ENCODE measurements around the gene ASB13. TPM values are rescaled to one million over a fixed set of nuclear protein-coding genes. Genes with fewer than 3 reads are reported as not detected.

Gene ASB13
- total RNA-seq, 1 donor from 2014 or later, result 23.5 TPM

- no peak for DNase-seq (ENCODE audit: low spot score)
Observed at GRCh38 chr10:5591336-5591824, 75.0 kb downstream of the ASB13 start.

GRCh38 chr10:5590816-5591215, 75.6 kb downstream of the ASB13 start:
- DNase-seq (ENCODE audit: low spot score), result no peak

DNA sequence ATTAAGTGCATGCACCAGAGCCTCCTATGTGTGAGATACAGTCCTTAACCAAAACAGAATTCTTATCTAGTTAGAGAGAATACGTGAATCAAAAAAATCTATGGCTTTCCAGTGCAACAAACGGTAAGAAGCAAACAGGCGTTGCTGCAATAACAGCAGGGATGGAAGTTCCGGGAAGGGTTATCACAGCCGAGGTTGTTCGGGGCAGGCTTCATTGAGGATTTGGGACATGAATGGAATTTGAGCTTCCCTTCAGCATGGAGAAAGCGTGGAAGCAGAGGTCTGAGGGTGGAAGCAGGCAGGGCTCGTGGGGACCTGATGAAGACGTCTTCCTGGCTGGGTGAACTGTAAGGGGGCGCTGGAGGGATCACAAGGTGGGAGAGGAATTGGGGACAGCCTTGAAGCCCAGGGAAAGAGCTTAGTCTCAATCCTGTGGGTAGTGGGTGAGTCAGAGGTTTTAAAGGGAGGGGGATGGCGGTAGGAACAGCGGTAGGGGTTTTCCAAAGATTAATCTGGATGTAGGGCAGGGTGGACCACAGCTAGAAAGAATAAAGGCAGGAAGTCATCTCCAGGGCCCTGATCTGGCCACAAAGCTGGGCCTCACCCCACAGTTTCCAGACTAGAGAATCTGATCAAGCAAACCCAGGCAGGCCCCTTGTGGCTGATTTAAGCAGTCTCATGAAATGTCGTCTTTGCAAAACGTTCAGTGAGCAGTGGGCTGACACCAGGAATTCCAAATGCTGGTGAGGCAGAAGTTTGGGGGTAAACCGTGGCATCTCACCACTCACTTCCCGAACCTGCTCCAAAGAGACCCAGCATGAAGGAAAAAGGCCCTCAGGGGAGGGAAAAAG, 76.5 kb downstream of the ASB13 start:
- no peak for DNase-seq (ENCODE audit: low spot score)

DNA sequence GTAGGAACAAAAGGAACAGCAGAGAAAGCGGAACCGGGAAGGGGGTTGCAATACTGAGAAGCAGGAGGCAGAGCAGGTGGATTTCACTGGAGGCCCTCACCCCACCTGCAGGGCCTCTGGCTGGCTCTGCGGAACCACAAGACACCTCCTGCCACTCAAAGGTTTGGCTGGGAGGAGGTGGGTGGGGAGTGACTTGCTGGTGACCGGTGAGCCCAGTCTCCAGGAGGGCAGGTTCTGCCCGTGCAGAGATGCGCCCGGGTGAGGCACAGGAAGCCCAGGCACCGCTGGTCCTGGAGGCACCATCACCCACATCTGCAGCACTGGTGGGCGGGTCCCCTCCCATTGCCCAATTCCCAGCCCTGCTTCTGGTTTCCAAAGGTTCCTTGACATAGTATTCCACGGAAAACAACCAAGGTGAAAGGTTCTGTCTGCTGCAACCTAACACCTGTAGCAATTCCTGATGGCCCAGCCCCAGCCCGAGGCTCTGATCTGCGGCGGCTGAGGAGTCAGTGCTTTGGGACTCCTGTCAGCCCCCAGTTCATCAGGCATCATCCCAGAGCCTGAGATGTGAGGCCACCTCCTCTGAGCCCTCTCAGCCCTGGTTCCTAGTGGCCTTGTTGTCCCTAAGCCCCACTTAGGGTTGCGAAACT, 77.3 kb downstream of the ASB13 start:
- DNase-seq (ENCODE audit: low spot score), result no peak

Other genes with a start within 250 kb of the ASB13 start
- gene CALML5, start 167.0 kb downstream of the ASB13 start, total RNA-seq, result not detected
- gene CALML3, start 141.6 kb downstream of the ASB13 start, total RNA-seq, result not detected
- 55.8 TPM for gene TASOR2, start 18.2 kb upstream of the ASB13 start, total RNA-seq
- 179 TPM for gene GDI2, start 146.8 kb upstream of the ASB13 start, total RNA-seq
- gene ANKRD16, start 223.3 kb upstream of the ASB13 start, total RNA-seq, result 4.8 TPM
- 80.4 TPM for gene FBH1, start 223.6 kb upstream of the ASB13 start, total RNA-seq